HepG2 (cell line): ENCODE data around the gene AK2. TPM values are rescaled to one million over a fixed set of nuclear protein-coding genes. Genes with fewer than 3 reads are reported as not detected.

Source experiments
- ATAC-seq: fragments of 200-7000 bp; cut with Tn5 transposase; 3 replicates; pipeline ENCODE4 v1.9.1; 2020; ENCODE audit warnings: mild to moderate bottlenecking, moderate library complexity
- BruUV-seq: library from RNA; stranded (reverse); fragments of 400-500 nt; replicated peaks from 2 replicates; lab custom pipeline; 2021; lab: Mats Ljungman, UMichigan
- CTCF ChIA-PET: fragments of 300-600 bp; formaldehyde crosslinking; extraction: SDS; loops from one replicate; lab custom pipeline; 2021; ENCODE audit warnings: low total read pairs, inconsistent platforms, low intra/inter-chr PET ratio; lab: Yijun Ruan, JAX
- POLR2A ChIA-PET: fragments of 350-600 bp; sonication (Branson Sonifier 250); formaldehyde crosslinking; loops from one replicate; lab custom pipeline; 2020; ENCODE audit warnings: antibody characterized with exemption, inconsistent platforms; lab: Yijun Ruan, JAX
- DNase-seq: peaks from one replicate; pipeline ENCODE4 v3.0.0-alpha.2; 2015; ENCODE audit warnings: low spot score
- FAIRE-seq: peaks from 3 replicates; lab custom pipeline; 2011; peaks lifted over from hg19 to GRCh38; lab: Jason Lieb, UNC
- H2AFZ ChIP-seq: one replicate; pipeline ENCODE4 v1.6.1; 2011; ENCODE audit warnings: low read length, inconsistent platforms
- H3K27ac ChIP-seq: fragments of 300-600 bp; 3 replicates; pipeline ENCODE4 v1.8.0; 2011; ENCODE audit warnings: mixed run types, mild to moderate bottlenecking, mixed read lengths, low read length, inconsistent platforms; ENCODE audit not compliant: insufficient read depth; ENCODE audit errors: extremely low read length
- H3K27me3 ChIP-seq, 2 experiments: fragments of 200-600 bp in 1 of 2; 2 replicates in 1 of 2; 3 replicates in 1 of 2; pipeline versions ENCODE4 v1.6.0 to v1.8.0; 2011; ENCODE audit warnings: low read length in 2 of 2, mild to moderate bottlenecking in 2 of 2, moderate library complexity in 2 of 2, inconsistent platforms in 1 of 2; ENCODE audit not compliant: insufficient read depth in 2 of 2, control insufficient read depth in 1 of 2
- H3K36me3 ChIP-seq, 2 experiments: fragments of 200-600 bp in 1 of 2; replicated peaks in 1 of 2; 2 replicates in 1 of 2; 3 replicates in 1 of 2; pipeline versions ENCODE4 v1.5.1 to v1.8.0; 2011; ENCODE audit warnings: low read length in 2 of 2, inconsistent platforms in 1 of 2; ENCODE audit not compliant: insufficient read depth in 2 of 2, control insufficient read depth in 1 of 2
- H3K4me1 ChIP-seq: 2 replicates; pipeline ENCODE4 v1.5.1; 2012; ENCODE audit warnings: low read length, inconsistent platforms; ENCODE audit not compliant: insufficient read depth
- H3K4me2 ChIP-seq: 2 replicates; pipeline ENCODE4 v1.6.0; 2011; ENCODE audit warnings: low read depth, low read length, inconsistent platforms
- H3K4me3 ChIP-seq, 3 experiments: fragments of 200-600 bp in 1 of 3; sonication (generic), shearing (Covaris generic) in 1 of 3; replicated peaks in 1 of 3; 2 replicates each; pipeline ENCODE4 v1.5.1; 2011 to 2016; ENCODE audit warnings: low read length in 3 of 3, inconsistent platforms in 2 of 3, low read depth in 2 of 3, mild to moderate bottlenecking in 2 of 3, control low read depth in 1 of 3, mixed read lengths in 1 of 3; ENCODE audit not compliant: insufficient read depth in 1 of 3
- H3K79me2 ChIP-seq: one replicate; pipeline ENCODE4 v1.6.1; 2011; ENCODE audit warnings: low read length, inconsistent platforms; ENCODE audit not compliant: insufficient read depth
- H3K9ac ChIP-seq: 2 replicates; pipeline ENCODE4 v1.6.0; 2011; ENCODE audit warnings: mild to moderate bottlenecking, low read depth, low read length, inconsistent platforms; ENCODE audit not compliant: insufficient read depth
- H3K9me3 ChIP-seq: 2 replicates; pipeline ENCODE4 v1.5.1; 2012; ENCODE audit warnings: mild to moderate bottlenecking, low read length
- H4K20me1 ChIP-seq: 2 replicates; pipeline ENCODE4 v1.6.0; 2011; ENCODE audit warnings: inconsistent platforms, mild to moderate bottlenecking, low read length, moderate library complexity; ENCODE audit not compliant: insufficient read depth
- ADNP ChIP-seq: sonication (generic); formaldehyde crosslinking; IDR thresholded peaks from 2 replicates; pipeline ENCODE4 v1.4.0; 2020; ENCODE audit warnings: missing genetic modification reagents
- ARHGAP35 ChIP-seq: sonication (generic); formaldehyde crosslinking; IDR thresholded peaks from 2 replicates; pipeline ENCODE4 v1.9.0; 2022; ENCODE audit warnings: mild to moderate bottlenecking, inconsistent platforms, moderate library complexity, missing genetic modification reagents, borderline replicate concordance
- CCAR2 ChIP-seq: fragments of 200-400 bp; formaldehyde crosslinking; optimal IDR thresholded peaks from 2 replicates; pipeline ENCODE3; 2018; ENCODE audit warnings: low read depth, mild to moderate bottlenecking, low read length, moderate library complexity
- DMTF1 ChIP-seq: sonication (generic); formaldehyde crosslinking; IDR thresholded peaks from 2 replicates; pipeline ENCODE4 v1.4.0; 2020; ENCODE audit warnings: mild to moderate bottlenecking, missing genetic modification reagents
- MAFF ChIP-seq: IDR thresholded peaks from 2 replicates; pipeline ENCODE4 v1.6.1; 2011; ENCODE audit warnings: low read depth, low read length, improper control_type of control experiment
- MAFK ChIP-seq, 2 experiments: IDR thresholded peaks in 1 of 2; conservative IDR thresholded peaks in 1 of 2; 2 replicates each; pipeline ENCODE4 v1.6.1; 2011; ENCODE audit warnings: improper control_type of control experiment in 2 of 2, low read length in 2 of 2
- MTERF4 ChIP-seq: sonication (generic); formaldehyde crosslinking; IDR thresholded peaks from 2 replicates; pipeline ENCODE4 v1.8.0; 2023; ENCODE audit warnings: mild to moderate bottlenecking, missing genetic modification reagents
- TRIM22 ChIP-seq: fragments of 450-650 bp; IDR thresholded peaks from 2 replicates; pipeline ENCODE4 v1.6.1; 2017
- ZC3H4 ChIP-seq: sonication (generic); formaldehyde crosslinking; IDR thresholded peaks from 2 replicates; pipeline ENCODE4 v1.4.0; 2020; ENCODE audit warnings: missing genetic modification reagents, borderline replicate concordance
- ZFAT ChIP-seq: sonication (generic); formaldehyde crosslinking; conservative IDR thresholded peaks from 2 replicates; pipeline ENCODE4 v1.8.1; 2023; ENCODE audit warnings: missing genetic modification reagents, inconsistent platforms
- ZNF543 ChIP-seq: sonication (generic); formaldehyde crosslinking; IDR thresholded peaks from 2 replicates; pipeline ENCODE4 v1.4.0; 2020; ENCODE audit warnings: mild to moderate bottlenecking, missing genetic modification reagents
- ZNF552 ChIP-seq: sonication (generic); formaldehyde crosslinking; IDR thresholded peaks from 2 replicates; pipeline ENCODE4 v1.9.0; 2022; ENCODE audit warnings: missing genetic modification reagents, mild to moderate bottlenecking, borderline replicate concordance
- WGBS: methylation state at CpG from one replicate; pipeline ENCODE4 v1.1.6; 2017; ENCODE audit warnings: low lambda C conversion rate; 5-methylcytosine and 5-hydroxymethylcytosine counted together
- in situ Hi-C: cut with HindIII; loops from 2 replicates; pipeline ENCODE4 v1.10.0; 2017; ENCODE audit warnings: low pct_unique_long_range_greater_than_20kb; ENCODE audit not compliant: extremely low pct_ligation_motif_present
- intact Hi-C: fragments of 100-400 bp; cut with micrococcal nuclease; formaldehyde crosslinking; loops from one replicate; pipeline ENCODE4 v1.10.0; 2022; ENCODE audit not compliant: unreplicated experiment
- polyA plus RNA-seq, 8 experiments: library from polyadenylated mRNA; depleted of rRNA in 3 of 8; stranded (reverse) in 7 of 8; unstranded in 1 of 8; fragments of >200 nt; fragmentation: Illumina TruSeq in 4 of 8; extraction: Trizol in 4 of 8; gene quantifications; 2 replicates each; pipeline versions ENCODE4 v1.2.1 to v1.2.3, GENCODE V29; 2011 to 2016; ENCODE audit warnings: low read depth in 4 of 8, missing spikeins in 1 of 8, mixed read lengths in 1 of 8; ENCODE audit not compliant: insufficient read depth in 1 of 8
- total RNA-seq, 5 experiments: library from RNA; depleted of rRNA; stranded (reverse); fragments of >200 nt; fragmentation: Illumina TruSeq; extraction: Trizol; gene quantifications; 2 replicates each; pipeline ENCODE4 v1.2.3, GENCODE V29; 2016; ENCODE audit warnings: low read depth in 1 of 5

The AK2 gene
- total and polyA plus RNA-seq, 2 of the 13 experiments (the other 11 are each of a cell fraction or from before 2014, with no cell fraction given): 170 to 188 TPM

GRCh38 chr1:33010932-33011731 is 25.6 kb downstream of the AK2 start:
- H3K4me3 ChIP-seq: no peak overlapping the region
- no peaks in the 10 kb centered on the region for H4K20me1 ChIP-seq
- CTCF ChIA-PET: no interaction called here
- H2AFZ ChIP-seq: no peak overlapping the region
- POLR2A ChIA-PET: no interaction called here
- intact Hi-C loops (no loop called here), in situ Hi-C loops (no loop called here)
- no peak overlapping the region for H3K9ac ChIP-seq
- H3K4me1 ChIP-seq: peaks cover 3% of the 10 kb centered on the region; the same call in 1 of the 2 replicates
- no peak overlapping the region for H3K27ac ChIP-seq
- no peaks in the 10 kb centered on the region for H3K27me3 ChIP-seq
- no peak for FAIRE-seq
- H3K79me2 ChIP-seq: no peaks in the 10 kb centered on the region
- no peaks in the 10 kb centered on the region for H3K9me3 ChIP-seq
- TF ChIP-seq MAFF (peak; percentile 38; the same call in 1 of the 2 replicates), MTERF4 (CRISPR knock-in tag) (no peak), MAFK (conservative IDR thresholded peaks at IDR 0.05 in 1 of 2, IDR thresholded peaks at IDR 0.05 in 1 of 2; ENCODE audit: low read length in 2 of 2) (peak; percentile 37 to 66; a peak in 3 of 4 replicates)
- no TSS peak for BruUV-seq
- peaks cover 22 to 68% of the 10 kb centered on the region in 2 experiments for H3K36me3 ChIP-seq
- no peak for DNase-seq
- WGBS: 90% methylated on average over 5 of the region's 5 CpGs
- no peak for ATAC-seq
- no peak overlapping the region for H3K4me2 ChIP-seq

- Histone ChIP-seq H3K4me2 (no peak overlapping the region), H3K4me3 (no peak overlapping the region), H3K36me3 (peaks cover 21 to 64% of the 10 kb centered on the region in 2 experiments), H3K27me3 (no peaks in the 10 kb centered on the region), H3K4me1 (peaks cover 15% of the 10 kb centered on the region; the same call in 1 of the 2 replicates), H3K27ac (no peak overlapping the region), H2AFZ (no peak overlapping the region), H3K9ac (no peak overlapping the region), H3K79me2 (no peaks in the 10 kb centered on the region), H4K20me1 (no peaks in the 10 kb centered on the region), H3K9me3 (no peaks in the 10 kb centered on the region)
- WGBS: 45% methylated on average over 1 of the region's 1 CpG
- ChIA-PET POLR2A (no interaction called here), CTCF (no interaction called here)
- BruUV-seq: no TSS peak
- no peak for FAIRE-seq
- in situ Hi-C loops: loop anchor here (5.0 kb wide), 1 partner anchor 82 kb away; no protein-coding TSS in a partner anchor
- no peak for DNase-seq
- intact Hi-C loops: loop anchor here (10.0 kb wide), 1 partner anchor 45 kb away; no protein-coding TSS in a partner anchor
- no peak for ATAC-seq
- TF ChIP-seq ADNP (CRISPR knock-in tag): no peak
- TF ChIP-seq ZFAT: no peak
- no peak for TF ChIP-seq CCAR2
- TF ChIP-seq ZNF543 (CRISPR knock-in tag): no peak
- no peak for TF ChIP-seq TRIM22
- no peak for TF ChIP-seq ARHGAP35
- no peak for TF ChIP-seq ZNF552 (CRISPR knock-in tag)
- no peak for TF ChIP-seq DMTF1
- no peak for TF ChIP-seq ZC3H4 (CRISPR knock-in tag)
Observed at GRCh38 chr1:33009561-33009960, 27.1 kb downstream of the AK2 start.
